ENCODE results near the gene FOSL1.
A peak's percentile ranks its signal among the peaks of the same experiment; 100 is the strongest.

FOSL1 gene

DNA sequence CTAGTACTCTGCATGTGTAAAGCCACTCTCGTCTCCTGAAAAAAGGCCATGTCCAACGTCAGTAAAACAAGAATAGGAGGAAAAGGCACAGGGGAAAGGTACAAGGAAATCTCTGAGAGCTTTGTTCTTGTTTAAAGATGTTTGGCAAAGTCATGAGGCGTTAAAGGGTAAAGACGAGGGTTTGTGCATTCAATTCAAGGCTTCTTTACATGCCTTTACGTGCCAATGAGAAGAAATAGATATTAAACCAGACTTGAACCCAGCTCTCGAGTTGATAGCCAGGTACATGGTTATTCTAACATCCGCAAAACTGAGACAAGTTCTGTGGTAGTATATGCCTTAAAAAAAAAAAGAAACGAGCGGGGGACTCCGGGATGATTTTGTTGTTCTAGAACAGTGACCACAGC, 41.5 kb downstream of the FOSL1 start:
- TF ChIP-seq, protein P1, sequence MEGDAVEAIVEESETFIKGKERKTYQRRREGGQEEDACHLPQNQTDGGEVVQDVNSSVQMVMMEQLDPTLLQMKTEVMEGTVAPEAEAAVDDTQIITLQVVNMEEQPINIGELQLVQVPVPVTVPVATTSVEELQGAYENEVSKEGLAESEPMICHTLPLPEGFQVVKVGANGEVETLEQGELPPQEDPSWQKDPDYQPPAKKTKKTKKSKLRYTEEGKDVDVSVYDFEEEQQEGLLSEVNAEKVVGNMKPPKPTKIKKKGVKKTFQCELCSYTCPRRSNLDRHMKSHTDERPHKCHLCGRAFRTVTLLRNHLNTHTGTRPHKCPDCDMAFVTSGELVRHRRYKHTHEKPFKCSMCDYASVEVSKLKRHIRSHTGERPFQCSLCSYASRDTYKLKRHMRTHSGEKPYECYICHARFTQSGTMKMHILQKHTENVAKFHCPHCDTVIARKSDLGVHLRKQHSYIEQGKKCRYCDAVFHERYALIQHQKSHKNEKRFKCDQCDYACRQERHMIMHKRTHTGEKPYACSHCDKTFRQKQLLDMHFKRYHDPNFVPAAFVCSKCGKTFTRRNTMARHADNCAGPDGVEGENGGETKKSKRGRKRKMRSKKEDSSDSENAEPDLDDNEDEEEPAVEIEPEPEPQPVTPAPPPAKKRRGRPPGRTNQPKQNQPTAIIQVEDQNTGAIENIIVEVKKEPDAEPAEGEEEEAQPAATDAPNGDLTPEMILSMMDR (IDR thresholded peaks at IDR 0.05; ENCODE audit: borderline replicate concordance, insufficient read depth, low read depth, low read length): no peak
- H3K4me3 ChIP-seq (ENCODE audit: low read depth, low read length): peak overlapping the region; percentile 93

DNA sequence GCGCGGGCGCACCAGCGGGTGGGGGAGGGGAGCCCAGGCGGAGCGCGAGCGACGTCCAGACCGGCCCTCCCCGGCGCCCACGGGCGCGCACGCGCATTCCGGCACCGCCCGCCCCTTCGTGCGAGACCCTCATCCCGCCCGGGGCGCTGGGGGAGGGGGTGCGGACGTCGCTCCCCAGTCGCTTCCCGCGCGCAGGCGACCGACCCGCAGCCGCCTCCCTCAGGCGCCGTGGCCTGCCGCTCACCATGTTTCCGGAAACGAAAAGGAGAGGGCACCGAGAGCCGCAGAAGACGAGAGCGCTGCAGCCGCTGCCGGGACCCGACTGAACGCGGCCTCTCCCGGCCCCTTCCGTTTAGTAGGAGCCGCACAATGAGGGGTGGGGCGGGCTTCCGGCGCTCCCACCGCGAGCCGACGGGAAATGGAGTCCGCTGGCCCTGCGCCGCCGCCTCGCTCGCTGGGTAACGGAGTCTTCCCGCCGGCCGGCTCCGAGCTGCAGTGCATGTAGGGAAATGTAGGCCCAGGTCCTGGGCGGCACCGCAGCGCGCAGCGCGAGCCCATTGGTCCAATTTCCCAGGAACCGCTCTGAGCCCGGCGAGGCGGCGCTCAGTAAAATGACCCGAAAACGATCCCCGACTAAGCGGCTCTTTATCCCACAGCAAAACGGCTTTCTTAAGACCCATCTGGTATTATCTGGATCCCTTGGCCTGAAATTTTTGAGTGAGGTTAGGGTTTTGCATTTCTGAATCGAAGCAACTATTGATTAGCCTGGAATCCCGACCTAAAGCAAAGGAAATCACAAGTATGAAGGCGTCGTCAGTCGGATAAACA, 42.1 kb downstream of the FOSL1 start, which contains the start of gene CFL1:
CFL1 (minus strand) TSS at position 328 of the 828 bp plus-strand sequence; CDS start at position 247, 81 bp downstream.
- peak within 1 kb of the TSS; percentile 93 for H3K4me3 ChIP-seq (ENCODE audit: low read depth, low read length)
- TF ChIP-seq, protein P1 (IDR thresholded peaks at IDR 0.05; ENCODE audit: borderline replicate concordance, insufficient read depth, low read depth, low read length): no peak

DNA sequence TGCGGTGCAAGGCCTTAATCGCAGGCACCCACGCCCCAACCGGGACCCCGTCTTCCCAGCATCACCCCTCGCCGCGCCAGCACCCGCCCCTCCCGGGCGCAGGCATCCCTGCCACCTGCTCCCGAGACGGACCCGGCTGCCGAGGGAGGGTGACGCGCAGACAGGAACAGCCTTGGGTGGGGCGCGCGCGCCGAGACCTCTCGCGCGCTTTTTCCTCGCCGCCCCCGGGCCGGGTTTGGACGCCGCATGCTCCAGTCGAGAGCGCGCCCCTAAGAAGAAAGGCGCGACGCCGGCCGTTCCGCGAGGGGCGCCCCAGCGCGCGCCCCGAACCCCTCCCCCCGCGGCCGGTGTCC, 42.7 kb downstream of the FOSL1 start:
- H3K4me3 ChIP-seq (ENCODE audit: low read depth, low read length): peak overlapping the region; percentile 93
- TF ChIP-seq, protein P1 (IDR thresholded peaks at IDR 0.05; ENCODE audit: borderline replicate concordance, insufficient read depth, low read depth, low read length): no peak

DNA sequence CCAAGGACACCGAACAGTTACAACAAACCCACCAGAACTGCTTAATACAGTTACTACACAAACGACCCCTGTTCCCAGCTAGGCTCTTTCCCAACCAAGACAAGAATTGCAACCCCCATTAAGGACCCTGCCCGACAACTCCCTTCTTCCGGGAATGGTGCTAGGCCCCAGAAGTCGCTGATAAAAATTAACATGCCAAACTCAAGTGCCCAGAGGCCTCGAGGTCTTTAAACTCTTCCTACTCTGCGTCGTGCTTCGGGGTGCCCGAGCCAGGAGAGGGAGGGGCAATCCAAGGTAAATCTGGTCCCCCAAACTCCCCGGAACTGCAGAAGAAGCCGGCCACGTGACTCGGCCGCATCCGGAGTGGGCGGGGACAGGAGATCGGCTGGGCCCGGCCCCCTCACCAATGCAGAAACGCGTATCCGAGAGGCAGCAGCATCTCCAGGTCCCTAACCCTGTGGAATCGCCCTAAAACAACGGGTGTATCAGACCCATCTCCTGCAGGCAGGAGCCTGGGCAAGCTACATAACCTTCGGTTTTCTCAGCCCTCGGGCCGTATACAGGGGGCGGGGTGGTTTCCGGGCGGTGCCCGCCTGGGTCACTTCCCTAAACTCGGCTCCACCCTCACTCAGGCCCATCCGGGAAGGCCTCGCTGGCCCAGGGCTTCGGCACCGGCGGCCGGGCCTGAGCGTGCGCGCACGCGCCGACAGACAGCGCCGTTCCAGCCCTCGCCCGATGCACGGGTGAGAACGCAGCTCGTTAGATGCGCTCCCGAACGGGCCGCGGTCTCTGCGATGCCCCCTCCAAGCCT, 43.3 kb downstream of the FOSL1 start:
- TF ChIP-seq, protein P1 (IDR thresholded peaks at IDR 0.05; ENCODE audit: borderline replicate concordance, insufficient read depth, low read depth, low read length): no peak
- H3K4me3 ChIP-seq (ENCODE audit: low read depth, low read length): peak overlapping the region; percentile 93

DNA sequence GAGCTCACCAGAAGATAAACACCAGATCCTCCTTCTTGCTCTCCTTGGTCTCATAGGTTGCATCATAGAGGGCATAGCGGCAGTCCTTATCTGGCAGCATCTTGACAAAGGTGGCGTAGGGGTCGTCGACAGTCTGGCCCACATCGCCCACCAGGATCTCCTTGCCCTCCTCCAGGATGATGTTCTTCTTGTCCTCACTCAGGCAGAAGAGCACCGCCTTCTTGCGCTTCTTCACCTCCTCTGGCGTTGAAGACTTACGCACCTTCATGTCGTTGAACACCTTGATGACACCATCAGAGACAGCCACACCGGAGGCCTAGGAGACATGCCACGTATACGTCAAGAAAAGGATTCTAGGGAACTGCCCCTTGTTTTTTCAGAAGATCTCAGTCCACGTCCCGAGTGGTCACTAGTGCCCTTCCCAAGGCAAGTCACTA, 44.2 kb downstream of the FOSL1 start:
- H3K4me3 ChIP-seq (ENCODE audit: low read depth, low read length): peak overlapping the region; percentile 93

DNA sequence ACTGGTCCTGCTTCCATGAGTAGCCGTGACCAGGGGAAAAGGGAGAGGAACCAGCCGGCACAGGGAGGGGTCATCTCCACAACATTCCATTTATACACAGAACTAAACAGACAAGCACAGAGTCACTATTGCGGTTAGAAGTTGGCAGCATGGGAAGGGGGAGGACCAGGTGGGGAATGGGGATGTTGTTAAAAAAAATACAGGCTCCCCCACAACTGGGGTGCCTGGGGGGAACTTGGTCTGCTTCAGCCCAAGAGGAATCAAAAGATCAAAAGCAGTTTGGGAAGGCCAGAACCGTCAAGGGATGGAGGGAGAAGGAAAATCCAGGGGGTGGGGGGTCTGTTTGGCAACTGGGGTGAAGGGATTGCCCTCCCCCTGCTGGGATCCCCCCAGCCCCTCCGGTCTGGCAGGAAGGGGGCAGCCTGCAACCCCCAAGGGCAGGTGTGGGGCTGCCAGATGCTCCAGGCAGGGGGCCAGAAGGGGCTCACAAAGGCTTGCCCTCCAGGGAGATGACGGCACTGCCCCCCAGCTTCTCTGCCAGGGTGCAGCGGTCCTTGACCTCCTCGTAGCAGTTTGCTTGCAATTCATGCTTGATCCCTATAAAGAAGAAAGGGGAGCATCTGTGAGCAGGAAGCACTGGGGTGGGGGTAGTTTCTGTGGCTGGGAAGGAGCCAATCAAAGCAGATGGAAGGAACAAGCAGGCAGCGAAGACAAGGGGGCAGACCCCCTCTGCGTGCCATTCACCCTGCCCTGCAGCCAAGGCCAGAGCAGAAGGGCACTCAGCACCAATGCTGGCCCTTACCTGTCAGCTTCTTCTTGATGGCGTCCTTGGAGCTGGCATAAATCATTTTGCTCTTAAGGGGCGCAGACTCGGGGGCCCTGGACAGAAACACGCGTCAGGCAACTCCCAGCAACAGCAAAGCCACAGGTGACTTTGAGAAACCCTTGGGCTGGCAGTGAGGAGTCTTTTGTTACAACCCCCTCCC, 45.0 kb downstream of the FOSL1 start:
- no peak overlapping the region for H3K4me3 ChIP-seq (ENCODE audit: low read depth, low read length)
- TF ChIP-seq, protein P1 (IDR thresholded peaks at IDR 0.05; ENCODE audit: borderline replicate concordance, insufficient read depth, low read depth, low read length): no peak

More for the DNA sequence above, 44.2 kb downstream of the FOSL1 start:
- TF ChIP-seq, protein P1 (IDR thresholded peaks at IDR 0.05; ENCODE audit: borderline replicate concordance, insufficient read depth, low read depth, low read length): no peak

All from GM12875 (cell line).